PC-9 (cell line): ENCODE measurements around the gene STAT5B.

Experiments used
- EZH2 ChIP-seq: fragments of 200-600 bp; sonication (generic); IDR thresholded peaks from 2 replicates; pipeline ENCODE4 v1.8.0; 2017; ENCODE audit warnings: antibody characterized with exemption, low read depth
- TF ChIP-seq, protein P1 (sequence below): fragments of 200-600 bp; sonication (generic); conservative IDR thresholded peaks from 2 replicates; pipeline ENCODE4 v1.6.1; 2017; ENCODE audit warnings: mixed run types, antibody characterized with exemption, mild to moderate bottlenecking, moderate library complexity

DNA sequence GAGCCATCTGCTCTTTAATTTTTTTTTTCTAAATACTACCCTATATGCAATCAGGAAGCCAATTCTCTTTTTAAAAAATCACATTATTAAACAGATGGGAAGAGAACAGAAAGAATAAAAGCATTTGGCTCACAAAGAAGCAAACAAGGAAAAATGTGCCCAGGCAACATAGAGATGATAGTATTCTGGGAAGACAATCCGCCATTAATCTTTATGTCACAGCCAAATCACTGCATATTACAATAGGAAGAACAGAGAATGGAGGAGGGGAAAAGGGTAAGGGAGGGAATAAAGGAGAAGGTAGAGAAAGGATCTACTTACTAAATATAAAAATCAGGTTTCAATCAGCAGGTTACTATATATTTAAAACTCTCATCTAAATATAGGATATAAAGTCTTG lies 34.3 kb downstream of the STAT5B start:
- TF ChIP-seq, protein P1, sequence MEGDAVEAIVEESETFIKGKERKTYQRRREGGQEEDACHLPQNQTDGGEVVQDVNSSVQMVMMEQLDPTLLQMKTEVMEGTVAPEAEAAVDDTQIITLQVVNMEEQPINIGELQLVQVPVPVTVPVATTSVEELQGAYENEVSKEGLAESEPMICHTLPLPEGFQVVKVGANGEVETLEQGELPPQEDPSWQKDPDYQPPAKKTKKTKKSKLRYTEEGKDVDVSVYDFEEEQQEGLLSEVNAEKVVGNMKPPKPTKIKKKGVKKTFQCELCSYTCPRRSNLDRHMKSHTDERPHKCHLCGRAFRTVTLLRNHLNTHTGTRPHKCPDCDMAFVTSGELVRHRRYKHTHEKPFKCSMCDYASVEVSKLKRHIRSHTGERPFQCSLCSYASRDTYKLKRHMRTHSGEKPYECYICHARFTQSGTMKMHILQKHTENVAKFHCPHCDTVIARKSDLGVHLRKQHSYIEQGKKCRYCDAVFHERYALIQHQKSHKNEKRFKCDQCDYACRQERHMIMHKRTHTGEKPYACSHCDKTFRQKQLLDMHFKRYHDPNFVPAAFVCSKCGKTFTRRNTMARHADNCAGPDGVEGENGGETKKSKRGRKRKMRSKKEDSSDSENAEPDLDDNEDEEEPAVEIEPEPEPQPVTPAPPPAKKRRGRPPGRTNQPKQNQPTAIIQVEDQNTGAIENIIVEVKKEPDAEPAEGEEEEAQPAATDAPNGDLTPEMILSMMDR: no peak
- TF ChIP-seq EZH2: no peak
